ENCODE results near the gene ITPR1.

Gene ITPR1

GRCh38 chr3:4509983-4510755, 17.0 kb downstream of the ITPR1 start:
- DNase-seq (ENCODE audit: low read depth) = no peak

GRCh38 chr3:4511491-4512262, 18.5 kb downstream of the ITPR1 start:
- DNase-seq (ENCODE audit: low read depth) = no peak

GRCh38 chr3:4512895-4513616, 19.9 kb downstream of the ITPR1 start:
- DNase-seq (ENCODE audit: low read depth) = no peak

GRCh38 chr3:4514321-4514720, 21.2 kb downstream of the ITPR1 start:
- no peak for DNase-seq (ENCODE audit: low read depth)

- no peak for DNase-seq (ENCODE audit: low read depth)
Observed at GRCh38 chr3:4514916-4515315, 21.8 kb downstream of the ITPR1 start.

GRCh38 chr3:4515916-4516579, 22.9 kb downstream of the ITPR1 start:
- no peak for DNase-seq (ENCODE audit: low read depth)

- DNase-seq (ENCODE audit: low read depth) = no peak
Observed at GRCh38 chr3:4517093-4517492, 23.9 kb downstream of the ITPR1 start.

GRCh38 chr3:4517643-4518311, 24.6 kb downstream of the ITPR1 start:
- no peak for DNase-seq (ENCODE audit: low read depth)

GRCh38 chr3:4520033-4520816, 27.1 kb downstream of the ITPR1 start:
- no peak for DNase-seq (ENCODE audit: low read depth)

- DNase-seq (ENCODE audit: low read depth) = no peak
Observed at GRCh38 chr3:4522947-4523346, 29.8 kb downstream of the ITPR1 start.

GRCh38 chr3:4523710-4524698, 30.9 kb downstream of the ITPR1 start:
- DNase-seq (ENCODE audit: low read depth) = peak; percentile 77

- DNase-seq (ENCODE audit: low read depth) = no peak
Observed at GRCh38 chr3:4525560-4526223, 32.5 kb downstream of the ITPR1 start.

- no peak for DNase-seq (ENCODE audit: low read depth)
Observed at GRCh38 chr3:4528320-4528719, 35.2 kb downstream of the ITPR1 start.

- peak; percentile 17 for DNase-seq (ENCODE audit: low read depth)
Observed at GRCh38 chr3:4528819-4529600, 35.9 kb downstream of the ITPR1 start.

- no peak for DNase-seq (ENCODE audit: low read depth)
Observed at GRCh38 chr3:4529876-4530588, 36.9 kb downstream of the ITPR1 start.

- DNase-seq (ENCODE audit: low read depth) = no peak
Observed at GRCh38 chr3:4531478-4532025, 38.4 kb downstream of the ITPR1 start.

GRCh38 chr3:4532535-4533112, 39.5 kb downstream of the ITPR1 start:
- no peak for DNase-seq (ENCODE audit: low read depth)

Data from fibroblast of gingiva (primary cell).